Sigmoid colon (tissue), 7 donors: ENCODE measurements around the gene ZPBP2. TPM values are rescaled to one million over a fixed set of nuclear protein-coding genes. Genes with fewer than 3 reads are reported as not detected.

Experiments used
- DNase-seq: peaks from one replicate; pipeline ENCODE4 v3.0.0-alpha.2; 2019
- H3K27ac ChIP-seq, 4 donors: fragments of 200-600 bp; sonication (generic); one replicate each; pipeline ENCODE4 v1.5.1; 2016 to 2019; ENCODE audit warnings: mild to moderate bottlenecking in 1 of 4
- H3K27me3 ChIP-seq, 3 donors: fragments of 200-600 bp; sonication (generic); one replicate each; pipeline ENCODE4 v1.5.1; 2019; ENCODE audit warnings: mild to moderate bottlenecking in 1 of 3
- H3K36me3 ChIP-seq, 4 donors: fragments of 200-600 bp; sonication (generic); one replicate each; pipeline ENCODE4 v1.5.1; 2016 to 2019
- H3K4me1 ChIP-seq, 4 donors: fragments of 200-600 bp; sonication (generic); one replicate each; pipeline ENCODE4 v1.5.1; 2017 to 2019
- H3K4me3 ChIP-seq, 4 donors: fragments of 200-600 bp; sonication (generic); one replicate each; pipeline ENCODE4 v1.5.1; 2017 to 2019; ENCODE audit warnings: mild to moderate bottlenecking in 2 of 4, moderate library complexity in 1 of 4
- H3K9me3 ChIP-seq, 4 donors: fragments of 200-600 bp in 3 of 4; sonication (generic) in 3 of 4; one replicate each; pipeline versions ENCODE4 v1.5.1 to v1.6.1; 2013 to 2019
- EP300 ChIP-seq, 4 donors: sonication (generic); formaldehyde crosslinking; IDR thresholded peaks; one replicate each; pipeline ENCODE4 v1.6.1; 2017; ENCODE audit warnings: antibody characterized with exemption in 4 of 4
- POLR2A ChIP-seq, 2 donors: fragments of 450-650 bp; IDR thresholded peaks; one replicate each; pipeline ENCODE4 v1.6.1; 2016; ENCODE audit warnings: antibody characterized with exemption in 2 of 2, mild to moderate bottlenecking in 2 of 2, moderate library complexity in 2 of 2
- POLR2AphosphoS5 ChIP-seq, 4 donors: sonication (generic); formaldehyde crosslinking; IDR thresholded peaks; one replicate each; pipeline ENCODE4 v1.6.1; 2017; ENCODE audit warnings: antibody characterized with exemption in 4 of 4
- WGBS, 2 donors: extraction: QIAGEN DNeasy Blood & Tissue Kit; methylation state at CpG; one replicate each; pipeline ENCODE4 v1.1.7; 2013; 5-methylcytosine and 5-hydroxymethylcytosine counted together
- intact Hi-C: fragments of 100-400 bp; cut with DNase I; formaldehyde crosslinking; loops from one replicate; pipeline ENCODE4 v1.15.1; 2023
- polyA plus RNA-seq, 3 donors: library from polyadenylated mRNA; stranded (reverse); fragments of 200-250 nt; gene quantifications; one replicate each; pipeline ENCODE4 v1.2.3, GENCODE V29; 2013
- total RNA-seq, 4 donors: library from RNA; depleted of rRNA; stranded (reverse); fragments of >200 nt; gene quantifications; one replicate each; pipeline ENCODE4 v1.1.0, GENCODE V29; 2016
- TF ChIP-seq, protein P1 (sequence below), 4 experiments: fragments of 450-650 bp in 3 of 4; fragments of 200-600 bp in 1 of 4; IDR thresholded peaks; one replicate each; pipeline ENCODE4 v1.5.1; 2016 to 2019; ENCODE audit warnings: antibody characterized with exemption in 4 of 4, mild to moderate bottlenecking in 3 of 4, moderate library complexity in 2 of 4
- donor health status: healthy with polysubstance abuse.
- donor health status: Bipolar disorder and iron deficiency.
- donor health status: healthy.

Gene ZPBP2
- total and polyA plus RNA-seq, 7 donors, result 0.03 TPM; not detected in 6

DNA sequence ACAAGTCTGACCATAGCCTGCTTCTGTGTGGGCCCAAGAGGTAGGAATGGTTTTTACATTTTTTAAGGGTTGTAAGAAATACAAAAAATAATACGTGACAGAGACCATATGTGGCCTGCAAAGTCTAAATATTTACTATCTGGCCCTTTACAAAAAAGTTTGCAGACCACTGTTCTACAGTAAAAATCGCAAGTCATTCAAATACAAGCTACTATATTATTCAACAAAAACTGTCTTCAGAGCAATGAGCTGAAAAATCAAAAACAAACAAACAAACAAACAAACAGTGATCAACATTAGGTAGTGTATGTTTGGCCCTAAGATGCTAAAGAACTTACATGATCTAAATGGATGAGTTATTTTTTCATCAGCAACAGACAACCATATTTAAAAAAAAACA, 36.4 kb upstream of the ZPBP2 start:
- Histone ChIP-seq H3K36me3 (no peaks in the 10 kb centered on the region), H3K4me1 (no peaks in the 10 kb centered on the region), H3K27me3 (no peaks in the 10 kb centered on the region), H3K4me3 (no peak overlapping the region), H3K27ac (no peak overlapping the region), H3K9me3 (no peaks in the 10 kb centered on the region)
- WGBS, 2 donors, result 77 to 81% methylated on average over 2 of the region's 2 CpGs
- intact Hi-C loops, result no loop called here
- TF ChIP-seq EP300 (IDR thresholded peaks at IDR 0.05) (no peak), POLR2AphosphoS5 (IDR thresholded peaks at IDR 0.05) (no peak), POLR2A (IDR thresholded peaks at IDR 0.05) (no peak)
- TF ChIP-seq, protein P1, sequence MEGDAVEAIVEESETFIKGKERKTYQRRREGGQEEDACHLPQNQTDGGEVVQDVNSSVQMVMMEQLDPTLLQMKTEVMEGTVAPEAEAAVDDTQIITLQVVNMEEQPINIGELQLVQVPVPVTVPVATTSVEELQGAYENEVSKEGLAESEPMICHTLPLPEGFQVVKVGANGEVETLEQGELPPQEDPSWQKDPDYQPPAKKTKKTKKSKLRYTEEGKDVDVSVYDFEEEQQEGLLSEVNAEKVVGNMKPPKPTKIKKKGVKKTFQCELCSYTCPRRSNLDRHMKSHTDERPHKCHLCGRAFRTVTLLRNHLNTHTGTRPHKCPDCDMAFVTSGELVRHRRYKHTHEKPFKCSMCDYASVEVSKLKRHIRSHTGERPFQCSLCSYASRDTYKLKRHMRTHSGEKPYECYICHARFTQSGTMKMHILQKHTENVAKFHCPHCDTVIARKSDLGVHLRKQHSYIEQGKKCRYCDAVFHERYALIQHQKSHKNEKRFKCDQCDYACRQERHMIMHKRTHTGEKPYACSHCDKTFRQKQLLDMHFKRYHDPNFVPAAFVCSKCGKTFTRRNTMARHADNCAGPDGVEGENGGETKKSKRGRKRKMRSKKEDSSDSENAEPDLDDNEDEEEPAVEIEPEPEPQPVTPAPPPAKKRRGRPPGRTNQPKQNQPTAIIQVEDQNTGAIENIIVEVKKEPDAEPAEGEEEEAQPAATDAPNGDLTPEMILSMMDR (IDR thresholded peaks at IDR 0.05), result no peak
- no peak for DNase-seq

DNA sequence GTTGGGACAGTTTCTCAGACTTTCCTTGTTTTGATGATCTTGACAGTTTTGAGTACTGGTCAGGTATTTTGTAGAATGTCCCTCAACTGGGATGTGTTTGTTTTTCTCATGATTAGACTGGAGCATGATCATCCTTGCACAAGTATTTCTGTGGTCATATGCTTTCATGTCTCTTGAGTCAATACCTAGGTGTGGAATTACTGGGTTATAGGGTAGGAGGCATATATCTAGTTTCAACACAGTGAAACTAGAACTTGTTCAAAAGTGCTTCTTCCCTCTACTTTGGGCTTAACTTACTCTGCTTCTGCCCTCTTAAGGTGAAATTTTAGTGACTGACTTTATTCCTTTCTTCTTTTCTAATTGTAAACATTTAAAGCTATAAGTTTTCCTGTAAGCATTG, 34.0 kb upstream of the ZPBP2 start:
- Histone ChIP-seq H3K36me3 (no peaks in the 10 kb centered on the region), H3K27me3 (no peaks in the 10 kb centered on the region), H3K9me3 (peaks cover 0 to 10% (median 3%) of the 10 kb centered on the region in 4 donors), H3K4me3 (no peak overlapping the region), H3K4me1 (no peaks in the 10 kb centered on the region), H3K27ac (no peak overlapping the region)
- intact Hi-C loops, result no loop called here
- DNase-seq, result no peak
- TF ChIP-seq, protein P1 (IDR thresholded peaks at IDR 0.05), result no peak
- TF ChIP-seq EP300 (IDR thresholded peaks at IDR 0.05), result no peak
- no peak for TF ChIP-seq POLR2A (IDR thresholded peaks at IDR 0.05)
- TF ChIP-seq POLR2AphosphoS5 (IDR thresholded peaks at IDR 0.05), result no peak

DNA sequence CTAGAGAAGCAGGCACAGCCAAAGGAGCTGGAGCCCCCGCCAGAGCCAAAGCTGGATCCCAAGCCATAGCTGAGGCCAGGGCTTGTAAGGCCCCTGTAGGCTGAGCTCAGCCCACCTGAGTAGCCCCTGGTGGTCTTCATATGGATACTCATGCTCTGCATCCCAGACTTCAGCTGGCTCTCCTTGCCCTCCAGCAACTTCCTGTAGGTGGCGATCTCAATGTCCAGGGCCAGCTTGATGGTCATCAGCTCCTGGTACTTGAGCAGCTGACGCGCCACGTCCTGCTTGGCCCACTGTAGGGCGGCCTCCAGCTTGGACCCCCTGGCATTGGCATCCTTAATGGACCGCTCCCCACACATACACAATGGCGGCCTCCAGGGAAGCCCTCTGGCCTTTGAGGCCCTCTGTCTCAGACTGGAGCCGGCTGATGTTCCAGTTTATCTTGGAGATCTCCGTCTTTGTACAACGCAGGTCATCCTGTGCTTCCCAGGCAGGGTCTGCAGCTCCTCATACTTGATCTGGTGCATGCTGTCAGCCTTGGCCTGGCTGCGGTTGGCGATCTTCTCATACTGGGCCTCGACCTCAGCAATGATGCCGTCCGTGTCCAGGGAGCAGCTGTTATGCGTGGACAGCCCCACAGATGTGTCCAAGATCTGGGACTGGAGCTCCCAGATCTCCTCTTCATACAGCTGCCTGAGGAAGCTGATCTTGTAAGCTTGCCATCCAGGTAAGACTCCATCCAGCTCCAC, 32.8 kb upstream of the ZPBP2 start:
- Histone ChIP-seq H3K27me3 (no peaks in the 10 kb centered on the region), H3K9me3 (peaks cover 0 to 10% (median 3%) of the 10 kb centered on the region in 4 donors), H3K4me1 (no peaks in the 10 kb centered on the region), H3K27ac (no peak overlapping the region), H3K36me3 (no peaks in the 10 kb centered on the region), H3K4me3 (no peak overlapping the region)
- TF ChIP-seq, protein P1 (IDR thresholded peaks at IDR 0.05), result no peak
- no peak for TF ChIP-seq POLR2AphosphoS5 (IDR thresholded peaks at IDR 0.05)
- TF ChIP-seq EP300 (IDR thresholded peaks at IDR 0.05), result no peak
- TF ChIP-seq POLR2A (IDR thresholded peaks at IDR 0.05), result no peak
- no peak for DNase-seq
- WGBS, 2 donors, result 96 to 97% methylated on average over 17 of the region's 17 CpGs
- intact Hi-C loops, result no loop called here

DNA sequence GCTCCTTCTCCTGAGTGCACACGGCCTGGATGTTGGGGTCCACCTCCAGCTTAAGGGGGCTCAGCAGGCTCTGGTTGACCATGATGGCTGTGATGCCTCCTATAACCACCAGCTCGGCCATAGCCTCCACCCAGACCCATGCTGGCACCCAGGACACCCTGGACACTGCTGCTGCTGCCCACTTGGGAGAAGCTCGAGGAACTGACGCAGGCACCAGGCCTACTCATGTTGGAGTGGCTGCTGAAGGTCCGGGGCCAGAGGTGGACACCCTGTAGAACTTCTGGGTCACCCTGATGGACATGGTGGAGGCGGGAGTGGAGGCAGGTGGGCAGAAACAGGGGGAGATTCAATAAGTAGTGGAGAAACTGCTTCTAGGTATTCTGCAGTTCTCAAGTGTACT, 31.9 kb upstream of the ZPBP2 start:
- peaks cover 0 to 6% (median 0%) of the 10 kb centered on the region in 3 donors for H3K27me3 ChIP-seq
- DNase-seq, result no peak
- intact Hi-C loops, result no loop called here
- no peaks in the 10 kb centered on the region for H3K4me1 ChIP-seq
- no peak overlapping the region for H3K4me3 ChIP-seq
- H3K36me3 ChIP-seq, result no peaks in the 10 kb centered on the region
- H3K27ac ChIP-seq, result no peak overlapping the region
- peaks cover 0 to 10% (median 3%) of the 10 kb centered on the region in 4 donors for H3K9me3 ChIP-seq
- 89 to 90% methylated on average over 6 of the region's 6 CpGs for WGBS, 2 donors
- TF ChIP-seq EP300 (IDR thresholded peaks at IDR 0.05) (no peak), POLR2AphosphoS5 (IDR thresholded peaks at IDR 0.05) (no peak), POLR2A (IDR thresholded peaks at IDR 0.05) (no peak)
- TF ChIP-seq, protein P1 (IDR thresholded peaks at IDR 0.05), result no peak
